IMR-90 (cell line): ENCODE results near the gene ABHD17C. TPM values are rescaled to one million over a fixed set of nuclear protein-coding genes. Genes with fewer than 3 reads are reported as not detected.

ENCODE experiments used
- ATAC-seq: fragments of 200-7000 bp; cut with Tn5 transposase; 2 replicates; pipeline ENCODE4 v1.9.1; 2020; ENCODE audit warnings: low read depth, mild to moderate bottlenecking, moderate library complexity
- BruUV-seq: library from RNA; stranded (reverse); fragments of 400-500 nt; replicated peaks from 2 replicates; lab custom pipeline; 2021; lab: Mats Ljungman, UMichigan
- CTCF ChIA-PET: fragments of 300-600 bp; formaldehyde crosslinking; extraction: SDS; loops from one replicate; lab custom pipeline; 2021; ENCODE audit warnings: antibody characterized with exemption; lab: Yijun Ruan, JAX
- POLR2A ChIA-PET: fragments of 300-600 bp; sonication (Branson Sonifier 250); formaldehyde crosslinking; loops from one replicate; lab custom pipeline; 2022; ENCODE audit warnings: antibody characterized with exemption; ENCODE audit not compliant: unreplicated experiment; lab: Charles Lee
- DNase-seq: peaks from one replicate; pipeline ENCODE4 v3.0.0; 2013
- H2AFZ ChIP-seq: replicated peaks from 2 replicates; pipeline ENCODE3; 2013; ENCODE audit warnings: low read length, mild to moderate bottlenecking; ENCODE audit not compliant: poor library complexity
- H2AK5ac ChIP-seq: 2 replicates; pipeline ENCODE4 v1.6.1; 2013; ENCODE audit warnings: low read depth, low read length, inconsistent platforms
- H2AK9ac ChIP-seq: replicated peaks from 2 replicates; pipeline ENCODE3; 2013; ENCODE audit warnings: mild to moderate bottlenecking, low read depth, low read length, moderate library complexity; ENCODE audit not compliant: poor library complexity
- H2BK120ac ChIP-seq: 2 replicates; pipeline ENCODE4 v1.6.1; 2013; ENCODE audit warnings: low read depth, low read length, inconsistent platforms
- H2BK15ac ChIP-seq: 3 replicates; pipeline ENCODE4 v1.6.1; 2013; ENCODE audit warnings: low read depth, low read length, inconsistent platforms
- H2BK20ac ChIP-seq: 2 replicates; pipeline ENCODE4 v1.6.1; 2013; ENCODE audit warnings: low read depth, mild to moderate bottlenecking, inconsistent platforms, low read length, moderate library complexity
- H2BK5ac ChIP-seq: 2 replicates; pipeline ENCODE4 v1.6.1; 2013; ENCODE audit warnings: mild to moderate bottlenecking, low read depth, low read length, inconsistent platforms; ENCODE audit not compliant: poor library complexity, severe bottlenecking
- H3K14ac ChIP-seq: replicated peaks from 2 replicates; pipeline ENCODE4 v1.6.1; 2013; ENCODE audit warnings: low read depth, low read length, inconsistent platforms
- H3K18ac ChIP-seq: 2 replicates; pipeline ENCODE4 v1.6.1; 2013; ENCODE audit warnings: low read depth, low read length, control low read depth
- H3K23ac ChIP-seq: 2 replicates; pipeline ENCODE4 v1.6.1; 2013; ENCODE audit warnings: low read depth, low read length, inconsistent platforms
- H3K27ac ChIP-seq: 2 replicates; pipeline ENCODE4 v1.5.1; 2013; ENCODE audit warnings: mild to moderate bottlenecking, control low read depth, low read length; ENCODE audit not compliant: insufficient read depth
- H3K27me3 ChIP-seq: 2 replicates; pipeline ENCODE4 v1.6.1; 2013; ENCODE audit warnings: low read length; ENCODE audit not compliant: control insufficient read depth, insufficient read depth
- H3K36me3 ChIP-seq: 2 replicates; pipeline ENCODE4 v1.6.1; 2013; ENCODE audit warnings: low read length, mixed read lengths; ENCODE audit not compliant: control insufficient read depth, insufficient read depth
- H3K4ac ChIP-seq: 2 replicates; pipeline ENCODE4 v1.6.1; 2013; ENCODE audit warnings: low read depth, low read length, inconsistent platforms
- H3K4me1 ChIP-seq: 2 replicates; pipeline ENCODE4 v1.6.1; 2013; ENCODE audit warnings: low read length, mixed read lengths; ENCODE audit not compliant: control insufficient read depth, insufficient read depth
- H3K4me2 ChIP-seq: 2 replicates; pipeline ENCODE4 v1.6.1; 2013; ENCODE audit warnings: low read depth, mild to moderate bottlenecking, control low read depth, low read length, moderate library complexity
- H3K4me3 ChIP-seq: 2 replicates; pipeline ENCODE4 v1.5.1; 2013; ENCODE audit warnings: low read depth, mild to moderate bottlenecking, control low read depth, low read length, moderate library complexity; ENCODE audit not compliant: insufficient read depth
- H3K56ac ChIP-seq: 2 replicates; pipeline ENCODE4 v1.6.1; 2013; ENCODE audit warnings: low read length, inconsistent platforms; ENCODE audit not compliant: insufficient read depth; ENCODE audit errors: extremely low read depth
- H3K79me1 ChIP-seq, 2 experiments: 2 replicates each; pipeline ENCODE4 v1.6.1; 2013; ENCODE audit warnings: low read length in 2 of 2, inconsistent platforms in 1 of 2, low read depth in 1 of 2
- H3K9ac ChIP-seq: 2 replicates; pipeline ENCODE4 v1.6.1; 2013; ENCODE audit warnings: low read depth, low read length, control low read depth
- H3K9me1 ChIP-seq: 2 replicates; pipeline ENCODE4 v1.6.1; 2013; ENCODE audit warnings: low read length, inconsistent platforms; ENCODE audit not compliant: insufficient read depth
- H3K9me3 ChIP-seq: 2 replicates; pipeline ENCODE4 v1.6.1; 2013; ENCODE audit warnings: low read length; ENCODE audit not compliant: control insufficient read depth, insufficient read depth
- H4K20me1 ChIP-seq: 2 replicates; pipeline ENCODE4 v1.6.1; 2013; ENCODE audit warnings: low read length, inconsistent platforms; ENCODE audit not compliant: insufficient read depth
- H4K5ac ChIP-seq: 2 replicates; pipeline ENCODE4 v1.6.1; 2013; ENCODE audit warnings: mild to moderate bottlenecking, low read depth, low read length, control low read depth
- H4K8ac ChIP-seq, 2 experiments: 2 replicates each; pipeline ENCODE4 v1.6.1; 2013; ENCODE audit warnings: low read depth in 2 of 2, low read length in 2 of 2, control low read depth in 1 of 2, inconsistent platforms in 1 of 2
- H4K91ac ChIP-seq: 2 replicates; pipeline ENCODE4 v1.6.1; 2013; ENCODE audit warnings: low read depth, low read length, inconsistent platforms; ENCODE audit not compliant: insufficient read depth
- BHLHE40 ChIP-seq: fragments of 150-350 bp; IDR thresholded peaks from 2 replicates; pipeline ENCODE4 v1.6.1; 2016; ENCODE audit warnings: mild to moderate bottlenecking, low read depth, low read length
- ELK1 ChIP-seq: fragments of 150-350 bp; IDR thresholded peaks from 2 replicates; pipeline ENCODE4 v1.6.1; 2016; ENCODE audit warnings: low read depth, mild to moderate bottlenecking, low read length, moderate library complexity, borderline replicate concordance
- MAZ ChIP-seq: IDR thresholded peaks from 2 replicates; pipeline ENCODE4 v1.6.1; 2012; ENCODE audit warnings: low read depth, mild to moderate bottlenecking, low read length, improper control_type of control experiment, moderate library complexity, borderline replicate concordance
- POLR2A ChIP-seq: IDR thresholded peaks from 2 replicates; pipeline ENCODE4 v1.6.1; 2012; ENCODE audit warnings: mild to moderate bottlenecking, low read depth, low read length
- RFX5 ChIP-seq: IDR thresholded peaks from 2 replicates; pipeline ENCODE4 v1.8.0; 2012; ENCODE audit warnings: low read depth, mild to moderate bottlenecking, low read length, moderate library complexity
- WGBS, 2 experiments: methylation state at CpG; one replicate each; pipeline versions ENCODE4 v1.1.5 to v1.1.7; 2013; ENCODE audit warnings: missing lambda C conversion rate in 2 of 2; ENCODE audit not compliant: insufficient read length in 1 of 2; ENCODE audit errors: extremely low coverage in 2 of 2; 5-methylcytosine and 5-hydroxymethylcytosine counted together
- dilution Hi-C: fragments of 300-500 bp; cut with HindIII; formaldehyde crosslinking; loops from one replicate; pipeline ENCODE4 v1.14.3; 2018; ENCODE audit warnings: low sequenced_read_pairs; ENCODE audit not compliant: unreplicated experiment
- in situ Hi-C: fragments of 300-500 bp; cut with MboI; formaldehyde crosslinking; loops from 3 replicates; pipeline ENCODE4 v1.14.3; 2019; ENCODE audit warnings: low sequenced_read_pairs, inconsistent platforms, mixed read lengths
- intact Hi-C: fragments of 100-400 bp; cut with micrococcal nuclease; formaldehyde crosslinking; loops from 2 replicates; pipeline ENCODE4 v1.10.0; 2022
- polyA plus RNA-seq, 3 experiments: library from polyadenylated mRNA; depleted of rRNA; stranded (reverse); fragments of >200 nt; gene quantifications; 2 replicates each; pipeline ENCODE4 v1.2.3, GENCODE V29; 2012; ENCODE audit warnings: low replicate concordance in 1 of 3
- total RNA-seq: library from RNA; depleted of rRNA; stranded (reverse); fragments of >200 nt; gene quantifications from 2 replicates; pipeline ENCODE4 v1.2.3, GENCODE V29; 2012

Gene ABHD17C
- total and polyA plus RNA-seq, 2 of the 4 experiments (the other 2 are of a cell fraction) = 5.4 to 10.3 TPM

GRCh38 chr15:80755885-80756284 is 60.8 kb downstream of the ABHD17C start:
- no peak overlapping the region for H2AFZ ChIP-seq
- no peaks in the 10 kb centered on the region; the same call in 1 of the 2 replicates for H4K20me1 ChIP-seq
- ATAC-seq (no peak), DNase-seq (no peak)
- H3K79me1 ChIP-seq = peaks cover 20 to 31% of the 10 kb centered on the region in 2 experiments; a peak in 3 of 4 replicates
- no peak overlapping the region for H4K5ac ChIP-seq
- no peak overlapping the region for H2BK15ac ChIP-seq
- no TSS peak for BruUV-seq
- TF ChIP-seq RFX5 = no peak
- TF ChIP-seq POLR2A = no peak
- no peak for TF ChIP-seq BHLHE40
- no peak for TF ChIP-seq ELK1
- TF ChIP-seq MAZ = no peak
- dilution Hi-C loops = no loop called here
- no peak overlapping the region for H3K9ac ChIP-seq
- no peak overlapping the region for H2BK120ac ChIP-seq
- no peaks in the 10 kb centered on the region for H3K27me3 ChIP-seq
- peaks cover 7% of the 10 kb centered on the region for H3K9me1 ChIP-seq
- WGBS, 2 experiments = 100% methylated on average over 2 of the region's 3 CpGs; no CpG with 5 or more reads in 1 of the 2 experiments
- no peak overlapping the region for H3K4ac ChIP-seq
- H2AK5ac ChIP-seq = no peak overlapping the region
- no peak overlapping the region for H3K56ac ChIP-seq
- H3K4me2 ChIP-seq = no peak overlapping the region
- intact Hi-C loops = no loop called here
- no peak overlapping the region for H3K23ac ChIP-seq
- no peak overlapping the region for H3K4me3 ChIP-seq
- no peak overlapping the region for H4K8ac ChIP-seq
- H2BK20ac ChIP-seq = no peak overlapping the region
- H2BK5ac ChIP-seq = no peak overlapping the region
- H3K14ac ChIP-seq = no peak overlapping the region
- H4K91ac ChIP-seq = no peak overlapping the region
- H3K36me3 ChIP-seq = peaks cover 22% of the 10 kb centered on the region
- POLR2A ChIA-PET = no interaction called here
- H3K27ac ChIP-seq = no peak overlapping the region
- H2AK9ac ChIP-seq = peak overlapping the region; percentile 3
- CTCF ChIA-PET = no interaction called here
- H3K9me3 ChIP-seq = no peaks in the 10 kb centered on the region
- H3K18ac ChIP-seq = no peak overlapping the region
- in situ Hi-C loops = no loop called here
- H3K4me1 ChIP-seq = 0 out of 2 replicates have a peak, but pooled peaks cover 2% of the 10 kb centered on the region
